ENCODE results near the gene ISG20L2.

Gene ISG20L2

DNA sequence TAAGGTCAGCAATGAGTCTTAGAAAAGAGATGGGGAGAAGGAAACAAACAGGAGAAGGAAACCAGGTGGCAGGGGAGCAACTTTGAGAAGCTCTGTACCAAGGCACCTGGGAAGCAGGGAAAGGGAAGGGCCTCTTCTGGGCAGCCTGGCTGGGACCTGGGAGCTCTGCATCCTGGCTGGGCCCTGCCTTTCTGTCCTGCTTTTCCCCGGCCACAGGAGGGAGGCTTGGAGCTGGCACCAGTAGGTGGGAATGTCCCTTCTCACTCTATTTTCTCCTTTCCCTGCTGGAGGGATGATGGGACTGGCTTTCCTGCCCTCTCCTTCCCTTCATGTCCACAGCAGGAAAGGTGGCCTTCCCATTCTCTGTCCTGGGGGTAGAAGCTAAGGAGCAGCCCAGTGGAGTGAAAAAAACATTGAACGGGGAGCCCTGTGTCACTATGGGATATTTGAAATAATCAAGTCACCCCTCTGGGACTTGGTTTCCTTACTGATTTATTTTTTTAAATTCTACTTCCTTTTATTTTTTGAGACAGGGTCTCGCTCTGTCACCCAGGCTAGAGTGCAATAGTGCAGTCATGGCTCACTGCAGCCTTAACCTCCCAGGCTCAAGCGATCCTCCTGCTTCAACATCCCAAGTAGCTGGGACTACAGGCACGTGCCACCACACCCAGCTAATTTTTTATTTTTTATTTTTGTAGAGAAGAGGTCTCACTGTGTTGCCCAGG, 46.2 kb downstream of the ISG20L2 start:
- no peak for DNase-seq

DNA sequence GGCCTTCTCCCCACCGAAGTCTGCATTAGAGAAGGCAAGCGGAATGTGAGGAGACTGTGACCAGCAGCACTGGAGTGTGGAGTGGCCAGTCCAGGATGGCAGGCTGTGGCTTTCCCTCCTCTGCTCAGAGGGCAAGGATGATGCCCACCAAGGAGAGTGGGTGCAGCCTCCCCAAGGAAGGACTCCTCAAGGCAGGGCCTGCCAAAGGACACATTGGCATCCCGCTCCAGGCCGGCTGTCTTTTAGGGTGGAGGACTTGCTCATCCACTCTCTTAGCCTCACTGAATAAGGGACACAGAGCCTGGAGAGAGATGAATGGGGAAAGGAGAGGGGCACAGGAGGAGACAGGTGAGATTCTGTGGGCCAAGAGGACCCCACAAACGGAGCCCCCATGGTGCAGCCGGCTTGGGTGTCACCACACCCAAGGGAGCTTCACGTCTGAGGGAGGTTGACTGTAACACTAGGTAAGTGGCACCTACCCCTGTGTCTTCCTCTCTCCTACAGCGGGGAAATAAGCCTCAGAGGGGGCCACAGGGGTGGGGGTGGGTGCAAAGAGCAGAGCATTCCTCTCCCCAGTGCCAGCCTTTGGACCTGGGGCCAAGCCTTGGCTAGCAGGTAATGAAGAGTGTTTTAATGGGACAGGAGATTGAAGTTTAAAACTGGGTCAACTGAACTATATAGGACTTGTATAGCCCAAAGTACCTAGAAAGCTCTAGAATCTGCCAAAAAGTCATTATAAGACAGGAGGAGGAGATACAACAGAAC, 47.2 kb downstream of the ISG20L2 start:
- DNase-seq: no peak

- DNase-seq: no peak
Measured at GRCh38 chr1:156680056-156680455, 48.5 kb downstream of the ISG20L2 start.

GRCh38 chr1:156677616-156678596, 50.7 kb downstream of the ISG20L2 start:
- peak; percentile 44 for DNase-seq

- DNase-seq: peak; percentile 52
Measured at GRCh38 chr1:156676820-156677615, 51.5 kb downstream of the ISG20L2 start, which contains the start of gene NES. Gene NES, minus strand, starts transcription at chr1:156677407. Its CDS starts 143 bp downstream, at chr1:156677264.

- DNase-seq: no peak
Measured at GRCh38 chr1:156676114-156676819, 52.3 kb downstream of the ISG20L2 start.

DNA sequence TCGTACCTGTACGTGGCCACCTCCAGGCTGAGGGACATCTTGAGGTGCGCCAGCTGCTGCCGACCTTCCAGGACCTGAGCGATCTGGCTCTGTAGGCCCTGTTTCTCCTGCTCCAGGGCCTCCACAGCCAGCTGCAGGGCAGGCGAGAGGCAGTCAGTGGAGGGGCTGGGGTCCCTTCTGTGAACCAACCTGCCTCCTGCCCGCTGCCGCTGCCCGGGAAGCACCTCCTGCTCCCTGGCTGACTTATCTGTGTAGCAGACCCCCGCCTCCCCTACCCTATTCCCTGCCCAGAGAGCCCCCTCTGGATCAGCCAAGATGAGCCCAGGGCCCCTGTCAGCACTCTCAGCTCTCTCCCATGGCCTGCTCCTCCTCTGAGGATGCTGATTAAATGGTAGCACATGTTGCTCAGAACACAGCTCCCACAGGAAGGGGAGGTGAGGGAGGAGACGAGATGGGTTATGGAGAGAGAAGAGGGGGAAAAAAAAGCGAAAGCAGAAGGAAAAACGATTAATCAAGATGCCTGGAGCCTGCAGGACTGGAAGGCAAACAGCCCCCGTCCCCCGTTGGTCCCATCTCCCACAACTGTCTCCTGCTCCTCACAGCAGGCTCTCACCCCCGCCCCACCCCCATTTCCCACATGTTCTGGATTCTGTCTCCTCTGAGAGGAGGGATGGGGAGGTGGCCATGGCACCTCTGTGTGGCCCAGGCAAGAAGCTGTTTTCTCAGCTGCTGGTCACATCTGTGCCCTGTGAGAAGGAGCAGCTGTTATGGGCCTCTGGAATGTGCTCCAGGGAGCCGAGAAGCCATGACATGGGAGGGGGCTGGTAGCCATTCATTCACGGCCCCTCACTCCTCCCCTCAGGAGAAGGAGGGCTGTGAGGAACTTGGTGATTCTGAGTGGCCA, 53.1 kb downstream of the ISG20L2 start:
- DNase-seq: no peak

DNA sequence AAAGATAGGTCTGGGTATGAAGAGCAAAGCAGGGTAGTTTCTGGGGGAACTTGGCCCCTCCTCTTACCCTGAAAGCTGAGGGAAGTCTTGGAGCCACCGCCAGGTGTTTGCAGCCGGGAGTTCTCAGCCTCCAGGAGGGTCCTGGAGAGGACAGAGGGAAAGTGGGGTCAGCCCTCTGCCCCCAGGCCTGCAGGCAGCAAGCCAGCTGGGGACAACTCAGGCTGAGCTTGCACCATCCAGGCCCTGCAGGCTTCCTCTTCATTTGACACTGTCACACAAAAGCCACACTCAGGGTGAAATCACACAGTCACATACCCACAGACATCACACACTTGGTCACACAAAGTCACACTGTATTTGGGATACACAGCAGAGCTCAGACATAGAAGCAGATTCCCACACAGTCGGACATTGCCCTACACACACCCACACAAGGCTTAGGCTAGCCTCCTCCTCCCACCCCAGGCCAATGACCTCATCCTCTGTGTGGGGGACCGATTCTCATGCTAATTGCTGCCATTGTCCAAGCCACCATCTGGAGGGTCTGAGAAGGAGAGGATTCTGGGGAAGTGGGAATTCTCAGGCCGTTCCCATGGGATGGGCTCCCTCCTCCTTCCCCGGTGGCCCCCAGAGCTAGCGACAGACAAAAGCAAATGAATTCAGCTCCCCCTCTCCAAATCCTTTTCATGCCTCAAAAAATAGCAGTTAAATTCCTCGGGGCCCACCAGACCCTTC, 55.0 kb downstream of the ISG20L2 start:
- no peak for DNase-seq

Data from NCI-H1436 (cell line).